ENCODE measurements around the gene KRT6A.
"Not testable (repeated sequence)": the region's sequence is repeated elsewhere in the genome, so short reads cannot be mapped to it uniquely, and the experiment has no call there.

DNA sequence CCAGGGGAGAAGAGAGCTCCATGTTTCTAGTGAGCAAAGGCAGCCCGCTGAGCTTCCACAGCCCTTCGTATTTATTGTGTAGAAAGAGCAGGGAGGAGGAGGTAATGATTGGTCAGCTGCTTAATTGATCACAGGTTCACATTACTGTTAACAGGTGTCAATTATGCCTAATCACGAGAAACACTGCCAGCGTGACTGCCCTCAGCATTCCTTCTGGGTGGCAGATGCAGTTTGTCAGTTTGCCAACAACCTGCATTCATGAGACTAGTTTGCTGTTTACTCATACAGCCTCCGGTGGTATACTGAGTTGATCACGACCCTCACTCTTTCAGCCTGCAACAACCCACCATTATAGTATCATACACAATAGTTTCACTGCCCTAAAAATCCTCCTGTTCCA lies 7.5 kb upstream of the KRT6A start:
- not testable (repeated sequence) for TF ChIP-seq POLR2A (IDR thresholded peaks at IDR 0.05; ENCODE audit: low read length); GATA1 (IDR thresholded peaks at IDR 0.05; ENCODE audit: low read depth, low read length)

All from erythroblast (primary cell).